ENCODE measurements around the gene EGLN3. TPM values are rescaled to one million over a fixed set of nuclear protein-coding genes. Genes with fewer than 3 reads are reported as not detected.
"Not testable (repeated sequence)": the region's sequence is repeated elsewhere in the genome, so short reads cannot be mapped to it uniquely, and the experiment has no call there.

Gene EGLN3
- polyA plus RNA-seq, 4 donors = 9.1 to 29.4 (median 15.7) TPM

DNA sequence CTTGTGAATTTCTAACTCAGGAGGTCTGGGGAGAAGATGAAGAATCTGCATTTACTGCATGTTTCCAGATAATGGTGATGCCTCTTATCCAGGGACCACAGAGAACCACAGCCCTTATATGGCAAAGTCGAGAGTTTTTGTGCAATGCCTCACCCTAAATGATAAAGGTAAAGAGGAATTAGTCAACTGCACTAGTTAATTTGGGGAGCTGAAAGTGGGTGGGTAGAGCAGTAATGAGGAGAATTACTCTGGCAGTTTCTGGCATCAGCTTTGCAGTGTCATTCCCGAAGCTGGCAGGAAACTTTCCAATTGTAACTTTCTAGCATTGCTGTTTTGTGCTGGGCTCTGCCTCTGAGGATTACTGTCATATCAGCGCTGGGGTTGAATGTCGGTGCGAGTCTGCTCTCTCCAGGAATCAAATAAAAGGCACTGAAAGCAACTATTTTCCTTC is 10.3 kb downstream of the EGLN3 start:
- DNase-seq (ENCODE audit: low read depth in 4 of 4, low spot score in 3 of 4) = no peak

- DNase-seq (ENCODE audit: low read depth in 4 of 4, low spot score in 3 of 4) = no peak
Observed at GRCh38 chr14:33938131-33938949, 12.5 kb downstream of the EGLN3 start.

DNA sequence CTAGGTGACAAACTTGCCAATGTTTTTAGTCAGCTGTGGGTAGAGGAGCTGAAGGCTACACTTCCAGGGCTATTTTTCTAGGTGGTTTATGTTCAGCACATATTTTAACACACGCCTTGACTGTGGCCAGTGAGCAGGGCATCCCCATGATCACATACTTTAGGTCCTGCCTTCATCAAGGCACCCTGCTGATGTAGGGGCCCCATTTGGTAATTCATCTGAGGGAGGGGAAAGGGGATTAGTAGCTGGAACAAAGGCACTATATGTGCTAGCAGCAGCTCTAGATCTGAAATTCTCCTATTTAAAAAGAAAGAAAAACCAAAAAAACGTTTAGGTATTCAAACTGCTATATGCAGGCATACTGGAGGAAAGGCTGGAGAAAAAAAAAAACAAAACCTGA is 14.5 kb downstream of the EGLN3 start:
- no peak for DNase-seq (ENCODE audit: low read depth in 4 of 4, low spot score in 3 of 4)

DNA sequence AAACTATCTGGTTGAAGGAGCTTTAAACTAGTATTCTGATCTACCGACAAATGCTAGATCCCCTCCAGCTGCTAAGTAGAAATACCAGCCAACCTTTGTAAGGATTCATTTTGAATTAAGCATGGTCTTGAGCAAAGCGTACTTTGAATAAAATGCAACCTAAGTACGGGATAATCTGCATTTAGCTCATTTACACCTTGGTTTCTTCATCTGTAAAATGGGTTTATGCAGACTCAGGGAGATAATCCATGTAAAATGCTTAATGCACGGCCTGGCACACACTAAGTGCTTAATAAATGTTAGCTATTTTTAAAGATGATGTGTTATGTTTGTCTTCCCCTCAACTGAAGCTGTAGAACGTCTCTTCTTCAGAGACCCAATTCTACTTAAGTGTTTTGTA is 15.9 kb downstream of the EGLN3 start:
- DNase-seq (ENCODE audit: low read depth in 4 of 4, low spot score in 3 of 4) = no peak

DNA sequence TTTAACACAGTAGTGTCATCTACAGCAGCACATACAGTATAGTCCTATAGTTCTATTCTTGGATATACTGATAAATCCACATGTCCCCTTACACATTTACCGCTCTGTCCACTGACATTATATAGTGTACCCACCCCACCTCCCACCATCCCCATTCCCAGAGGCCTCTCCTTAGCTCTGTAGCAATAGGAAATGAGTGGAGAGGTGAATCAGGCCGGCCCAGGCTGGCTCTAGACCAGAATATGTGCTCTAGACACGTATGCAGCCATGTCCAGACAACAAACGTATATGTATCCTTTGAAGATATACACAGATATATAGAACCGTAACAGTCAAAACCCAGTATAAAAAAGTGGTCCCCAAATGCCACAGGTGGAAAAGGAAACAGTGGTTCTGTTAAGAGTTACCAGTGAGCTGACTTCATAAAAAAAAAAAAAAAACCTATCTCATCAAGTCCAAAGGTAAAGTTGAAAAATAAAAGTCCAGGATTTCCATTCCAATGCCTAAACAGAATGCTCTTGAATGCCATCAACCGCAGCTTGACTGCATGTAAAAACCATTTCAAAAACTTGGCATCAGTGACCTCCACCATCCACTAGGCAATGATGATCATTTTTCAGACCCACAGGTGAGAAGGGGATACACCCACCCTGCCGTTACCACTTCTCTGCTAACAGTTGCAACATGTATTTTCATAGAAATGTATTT is 16.7 kb downstream of the EGLN3 start:
- no peak for DNase-seq (ENCODE audit: low read depth in 4 of 4, low spot score in 3 of 4)

- DNase-seq (ENCODE audit: low read depth in 4 of 4, low spot score in 3 of 4) = no peak
Observed at GRCh38 chr14:33933386-33933933, 17.4 kb downstream of the EGLN3 start.

GRCh38 chr14:33932576-33933345 is 18.1 kb downstream of the EGLN3 start:
- DNase-seq (ENCODE audit: low read depth in 4 of 4, low spot score in 3 of 4) = no peak

GRCh38 chr14:33932033-33932432 is 18.8 kb downstream of the EGLN3 start:
- no peak for DNase-seq (ENCODE audit: low read depth in 4 of 4, low spot score in 3 of 4)

- no peak for DNase-seq (ENCODE audit: low read depth in 4 of 4, low spot score in 3 of 4)
Observed at GRCh38 chr14:33931461-33931860, 19.4 kb downstream of the EGLN3 start.

DNA sequence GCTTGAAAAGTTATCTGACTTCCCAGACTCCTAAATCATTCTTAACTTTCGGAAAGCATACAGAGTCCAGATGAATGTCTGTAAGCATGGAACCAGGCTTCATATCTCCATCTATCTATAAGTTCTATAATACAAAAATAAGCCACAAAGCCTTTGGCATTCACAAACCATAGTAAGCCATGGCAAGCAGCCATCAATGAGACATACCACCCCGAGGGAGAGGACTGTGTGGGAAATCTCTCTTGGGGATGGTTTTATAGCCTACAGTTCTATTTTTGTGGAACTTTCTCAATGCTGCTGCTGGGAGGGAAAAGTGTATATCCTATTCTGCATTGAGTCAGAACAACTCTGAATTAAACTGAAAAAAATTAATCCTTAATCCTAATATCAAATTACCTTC is 20.4 kb downstream of the EGLN3 start:
- DNase-seq (ENCODE audit: low read depth in 4 of 4, low spot score in 3 of 4) = no peak

DNA sequence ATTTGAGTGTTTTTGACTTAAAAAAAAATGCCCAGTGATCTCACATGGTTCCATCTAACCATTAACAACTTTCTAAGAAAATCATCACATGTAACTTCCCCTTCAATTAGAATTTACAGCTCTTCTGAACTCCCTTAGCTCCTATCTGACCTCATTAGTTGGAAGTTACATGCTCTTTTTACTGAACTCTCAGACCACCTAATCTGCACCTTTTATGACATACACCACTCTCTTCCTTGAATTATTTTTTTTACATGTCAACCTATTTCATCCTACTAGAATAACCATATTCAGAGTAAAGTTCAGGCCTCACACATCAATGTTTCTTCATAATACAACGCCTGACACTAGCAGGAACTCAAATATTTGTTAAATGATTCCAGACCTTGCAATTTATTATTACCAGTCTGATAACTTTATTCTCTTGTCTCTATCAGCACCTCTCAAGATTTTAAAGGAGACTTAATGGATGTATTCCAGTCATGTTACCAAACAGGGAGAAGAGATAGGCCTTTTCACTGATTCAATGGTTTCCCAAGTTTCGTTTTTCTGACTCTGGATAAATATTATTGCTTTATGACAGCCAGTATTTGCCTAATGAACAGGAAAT is 21.0 kb downstream of the EGLN3 start:
- DNase-seq (ENCODE audit: low read depth in 4 of 4, low spot score in 3 of 4) = no peak

- DNase-seq (ENCODE audit: low read depth in 4 of 4, low spot score in 3 of 4) = no peak
Observed at GRCh38 chr14:33928895-33929294, 22.0 kb downstream of the EGLN3 start.

GRCh38 chr14:33927944-33928343 is 22.9 kb downstream of the EGLN3 start:
- DNase-seq (ENCODE audit: low read depth in 4 of 4, low spot score in 3 of 4) = no peak

- not testable (repeated sequence) for DNase-seq (ENCODE audit: low read depth in 4 of 4, low spot score in 3 of 4)
Observed at GRCh38 chr14:33926967-33927366, 23.9 kb downstream of the EGLN3 start.

- no peak for DNase-seq (ENCODE audit: low read depth in 4 of 4, low spot score in 3 of 4)
Observed at GRCh38 chr14:33925946-33926345, 24.9 kb downstream of the EGLN3 start.

DNA sequence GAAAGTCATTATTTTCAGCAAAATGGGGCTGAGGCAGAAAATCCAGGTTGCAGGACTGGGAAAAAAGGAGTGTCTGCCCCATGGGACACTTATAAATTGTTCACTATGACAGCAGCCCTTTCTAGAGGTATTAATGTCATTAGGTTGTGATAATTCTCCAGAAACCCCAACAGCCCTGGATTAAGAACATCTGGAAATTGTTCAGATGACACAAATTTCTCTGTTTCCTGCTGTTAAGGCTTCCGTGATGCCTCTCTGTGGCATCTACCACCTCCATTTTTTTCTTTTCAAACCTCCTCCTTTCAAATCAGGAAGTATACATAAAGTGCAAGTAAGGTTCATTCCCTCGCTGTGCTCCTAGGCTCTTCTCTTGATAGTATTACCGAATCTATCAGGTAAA is 25.6 kb downstream of the EGLN3 start:
- DNase-seq (ENCODE audit: low read depth in 4 of 4, low spot score in 3 of 4) = no peak

DNA sequence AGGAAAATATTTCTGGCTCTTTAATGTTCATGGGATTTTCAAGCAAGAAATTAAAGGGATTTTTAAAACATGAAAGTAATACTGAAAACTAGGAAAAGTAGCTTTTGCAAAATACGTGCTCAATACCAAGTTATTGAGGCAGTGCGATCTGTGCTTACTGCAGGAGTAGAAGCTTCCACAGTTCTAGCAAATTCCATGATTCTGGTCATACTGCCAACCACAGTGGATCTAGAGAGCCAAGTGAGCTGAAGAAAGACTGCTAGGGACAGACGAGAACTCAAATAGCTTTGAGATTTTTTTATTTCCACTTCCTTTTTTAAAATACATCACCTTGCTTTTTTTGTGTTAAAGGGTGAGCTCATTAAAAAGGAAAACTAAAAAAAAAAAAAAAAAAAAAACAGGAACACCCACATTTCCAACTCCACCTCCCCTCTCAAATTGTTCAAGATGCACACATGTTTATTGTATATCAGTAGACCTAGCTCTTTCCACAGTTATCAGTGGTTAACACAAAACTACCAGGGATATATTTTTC is 26.2 kb downstream of the EGLN3 start:
- no peak for DNase-seq (ENCODE audit: low read depth in 4 of 4, low spot score in 3 of 4)

GRCh38 chr14:33922125-33922524 is 28.7 kb downstream of the EGLN3 start:
- no peak for DNase-seq (ENCODE audit: low read depth in 4 of 4, low spot score in 3 of 4)

DNA sequence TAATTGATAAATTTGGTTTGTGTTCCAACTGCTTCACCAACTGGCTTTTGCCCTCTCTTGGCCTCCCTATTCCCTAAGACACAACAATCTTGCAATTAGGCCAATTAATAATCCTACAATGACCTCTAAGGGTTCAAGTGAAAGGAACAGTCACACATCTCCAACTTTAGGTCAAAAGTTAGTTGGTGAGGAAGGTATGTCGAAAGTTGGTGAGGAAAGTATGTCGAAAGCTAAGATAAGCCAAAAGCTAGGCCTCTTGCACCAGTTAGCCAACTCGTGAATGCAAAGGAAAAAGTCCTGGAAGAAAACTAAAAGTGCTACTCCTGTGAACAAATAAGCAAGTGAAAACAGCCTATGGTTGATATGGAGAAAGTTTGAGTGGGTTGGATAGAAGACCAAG is 32.6 kb downstream of the EGLN3 start:
- DNase-seq (ENCODE audit: low read depth in 4 of 4, low spot score in 3 of 4) = no peak

DNA sequence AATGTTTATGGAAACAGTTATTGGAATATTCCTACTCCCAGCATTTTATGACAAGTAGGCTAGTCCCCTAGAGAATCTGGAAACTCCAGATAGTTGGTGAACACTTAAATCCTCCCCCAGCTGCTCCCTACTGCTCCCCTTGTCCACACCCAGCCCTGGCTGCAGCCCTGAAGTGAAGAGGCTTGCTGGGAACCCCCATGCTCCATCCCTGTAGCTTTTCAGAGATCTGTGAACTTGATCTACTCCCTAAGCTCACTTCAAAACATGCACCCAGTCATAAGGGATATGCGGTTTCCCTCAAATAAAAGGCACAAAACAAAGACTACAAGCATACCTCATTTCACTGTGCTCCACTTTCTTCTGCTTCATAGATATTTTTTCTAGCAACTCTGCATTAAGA is 33.2 kb downstream of the EGLN3 start:
- no peak for DNase-seq (ENCODE audit: low read depth in 4 of 4, low spot score in 3 of 4)

Data from left renal pelvis (tissue), 4 donors.